ENCODE data around the gene KCNH3. TPM values are rescaled to one million over a fixed set of nuclear protein-coding genes. Genes with fewer than 3 reads are reported as not detected.

The KCNH3 gene
- total RNA-seq, 1 experiment from 2014 or later = 0.26 TPM

- Histone ChIP-seq H3K23me2 (ENCODE audit: insufficient read length, low read depth, low read length, poor library complexity, severe bottlenecking) (no peaks in the 10 kb centered on the region), H2BK20ac (ENCODE audit: low read depth, low read length, poor library complexity, severe bottlenecking) (no peak overlapping the region), H3K18ac (ENCODE audit: insufficient read length, low read depth, low read length) (no peak overlapping the region), H3K23ac (ENCODE audit: insufficient read length, low read depth, low read length) (no peak overlapping the region), H4K8ac (replicated peaks; ENCODE audit: insufficient read length, low read depth, low read length) (no peak overlapping the region), H4K91ac (ENCODE audit: insufficient read length, low read depth, low read length) (no peak overlapping the region), H3K56ac (ENCODE audit: insufficient read length, low read depth, low read length) (no peak overlapping the region), H3T11ph (ENCODE audit: low read length) (no peak overlapping the region), H3K14ac (ENCODE audit: insufficient read depth, low read length) (no peak overlapping the region), H3K9me3 (ENCODE audit: control insufficient read depth, low read depth, low read length) (no peaks in the 10 kb centered on the region), H3K79me1 (ENCODE audit: insufficient read depth, low read depth, low read length, poor library complexity, severe bottlenecking) (no peaks in the 10 kb centered on the region), H2AK5ac (ENCODE audit: insufficient read length, low read length) (no peak overlapping the region), H3K27ac (ENCODE audit: insufficient read length, low read depth, low read length) (no peak overlapping the region), H3K4me2 (ENCODE audit: insufficient read depth, insufficient read length, low read length) (no peak overlapping the region), H2BK15ac (ENCODE audit: low read depth, low read length) (no peak overlapping the region), H3K27me3 (ENCODE audit: insufficient read depth, low read length) (no peaks in the 10 kb centered on the region), H3K4me1 (ENCODE audit: insufficient read depth, low read length) (no peaks in the 10 kb centered on the region), H3K79me2 (ENCODE audit: insufficient read depth, low read length) (no peaks in the 10 kb centered on the region), H2BK120ac (ENCODE audit: low read depth, low read length, poor library complexity, severe bottlenecking) (no peak overlapping the region), H3K4ac (ENCODE audit: low read depth, low read length) (no peak overlapping the region), H3K9ac (ENCODE audit: extremely low read depth, insufficient read length, low read length) (no peak overlapping the region), H2BK5ac (ENCODE audit: insufficient read length, low read length) (no peak overlapping the region), H2AFZ (ENCODE audit: low read length) (no peak overlapping the region), H4K5ac (ENCODE audit: insufficient read length, low read depth, low read length) (no peak overlapping the region), H2BK12ac (ENCODE audit: insufficient read length, low read depth, low read length) (no peak overlapping the region), H4K20me1 (ENCODE audit: control insufficient read depth, insufficient read depth, insufficient read length) (no peaks in the 10 kb centered on the region)
- no peak for DNase-seq
- Mint-ChIP-seq H3K4me1 (no peaks in the 10 kb centered on the region), H3K27ac (no peak overlapping the region), H3K9me3 (no peaks in the 10 kb centered on the region), H3K27me3 (ENCODE audit: low read depth) (no peaks in the 10 kb centered on the region; the same call in 1 of the 2 replicates), H3K4me3 (no peak overlapping the region), H3K36me3 (ENCODE audit: insufficient read depth in 1 of 3, low read depth in 3 of 3) (peaks cover 0 to 4% (median 0%) of the 10 kb centered on the region in 3 experiments; a peak in 1 of 7 replicates)
- TF ChIP-seq, protein P1, sequence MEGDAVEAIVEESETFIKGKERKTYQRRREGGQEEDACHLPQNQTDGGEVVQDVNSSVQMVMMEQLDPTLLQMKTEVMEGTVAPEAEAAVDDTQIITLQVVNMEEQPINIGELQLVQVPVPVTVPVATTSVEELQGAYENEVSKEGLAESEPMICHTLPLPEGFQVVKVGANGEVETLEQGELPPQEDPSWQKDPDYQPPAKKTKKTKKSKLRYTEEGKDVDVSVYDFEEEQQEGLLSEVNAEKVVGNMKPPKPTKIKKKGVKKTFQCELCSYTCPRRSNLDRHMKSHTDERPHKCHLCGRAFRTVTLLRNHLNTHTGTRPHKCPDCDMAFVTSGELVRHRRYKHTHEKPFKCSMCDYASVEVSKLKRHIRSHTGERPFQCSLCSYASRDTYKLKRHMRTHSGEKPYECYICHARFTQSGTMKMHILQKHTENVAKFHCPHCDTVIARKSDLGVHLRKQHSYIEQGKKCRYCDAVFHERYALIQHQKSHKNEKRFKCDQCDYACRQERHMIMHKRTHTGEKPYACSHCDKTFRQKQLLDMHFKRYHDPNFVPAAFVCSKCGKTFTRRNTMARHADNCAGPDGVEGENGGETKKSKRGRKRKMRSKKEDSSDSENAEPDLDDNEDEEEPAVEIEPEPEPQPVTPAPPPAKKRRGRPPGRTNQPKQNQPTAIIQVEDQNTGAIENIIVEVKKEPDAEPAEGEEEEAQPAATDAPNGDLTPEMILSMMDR (conservative IDR thresholded peaks at IDR 0.05) = no peak
Observed at GRCh38 chr12:49511410-49511809, 27.4 kb upstream of the KCNH3 start.

All from H9 (cell line).